BLaER1 treated with 17β-estradiol and CSF1 and Interleukin-3, amounts not matched to agents 10 nM and 100 nM (cell line): ENCODE measurements around the gene SALL3.

Experiments used
- H3K27ac ChIP-seq, 11 experiments: shearing (Covaris generic); formaldehyde crosslinking; 2 replicates each; pipeline ENCODE4 v1.8.1; 2022
- H3K27me3 ChIP-seq, 11 experiments: shearing (Covaris generic); formaldehyde crosslinking; 2 replicates each; pipeline ENCODE4 v1.8.1; 2022
- H3K36me3 ChIP-seq, 11 experiments: shearing (Covaris generic); formaldehyde crosslinking; 2 replicates each; pipeline ENCODE4 v1.8.1; 2022
- H3K4me1 ChIP-seq, 10 experiments: shearing (Covaris generic); formaldehyde crosslinking; 2 replicates each; pipeline ENCODE4 v1.8.1; 2022
- H3K4me2 ChIP-seq, 11 experiments: shearing (Covaris generic); formaldehyde crosslinking; 2 replicates each; pipeline ENCODE4 v1.8.1; 2022
- H3K4me3 ChIP-seq, 10 experiments: shearing (Covaris generic); formaldehyde crosslinking; 2 replicates each; pipeline ENCODE4 v1.8.1; 2022
- H3K9ac ChIP-seq, 11 experiments: shearing (Covaris generic); formaldehyde crosslinking; 2 replicates each; pipeline ENCODE4 v1.8.1; 2022
- H3K9me3 ChIP-seq, 11 experiments: shearing (Covaris generic); formaldehyde crosslinking; replicated peaks in 1 of 11; 2 replicates each; pipeline ENCODE4 v1.8.1; 2022
- H4K20me1 ChIP-seq, 11 experiments: shearing (Covaris generic); formaldehyde crosslinking; 2 replicates each; pipeline ENCODE4 v1.8.1; 2022
- Cebpa-rat ChIP-seq, 11 experiments: shearing (Covaris generic); IDR thresholded peaks; 2 replicates each; pipeline ENCODE4 v1.8.1; 2022

Gene SALL3

GRCh38 chr18:78975699-78976335 is 3.8 kb upstream of the SALL3 start:
- Histone ChIP-seq H3K9ac (no peak overlapping the region), H3K4me1 (no peaks in the 10 kb centered on the region), H3K4me2 (no peak overlapping the region), H4K20me1 (no peaks in the 10 kb centered on the region; a peak in 1 of 22 replicates), H3K4me3 (no peak overlapping the region), H3K27ac (no peak overlapping the region), H3K36me3 (no peaks in the 10 kb centered on the region), H3K27me3 (peaks cover 59 to 68% (median 64%) of the 10 kb centered on the region in 11 experiments), H3K9me3 (peaks cover 52 to 84% (median 72%) of the 10 kb centered on the region in 11 experiments)
- no peak for TF ChIP-seq Cebpa-rat (IDR thresholded peaks at IDR 0.05)

DNA sequence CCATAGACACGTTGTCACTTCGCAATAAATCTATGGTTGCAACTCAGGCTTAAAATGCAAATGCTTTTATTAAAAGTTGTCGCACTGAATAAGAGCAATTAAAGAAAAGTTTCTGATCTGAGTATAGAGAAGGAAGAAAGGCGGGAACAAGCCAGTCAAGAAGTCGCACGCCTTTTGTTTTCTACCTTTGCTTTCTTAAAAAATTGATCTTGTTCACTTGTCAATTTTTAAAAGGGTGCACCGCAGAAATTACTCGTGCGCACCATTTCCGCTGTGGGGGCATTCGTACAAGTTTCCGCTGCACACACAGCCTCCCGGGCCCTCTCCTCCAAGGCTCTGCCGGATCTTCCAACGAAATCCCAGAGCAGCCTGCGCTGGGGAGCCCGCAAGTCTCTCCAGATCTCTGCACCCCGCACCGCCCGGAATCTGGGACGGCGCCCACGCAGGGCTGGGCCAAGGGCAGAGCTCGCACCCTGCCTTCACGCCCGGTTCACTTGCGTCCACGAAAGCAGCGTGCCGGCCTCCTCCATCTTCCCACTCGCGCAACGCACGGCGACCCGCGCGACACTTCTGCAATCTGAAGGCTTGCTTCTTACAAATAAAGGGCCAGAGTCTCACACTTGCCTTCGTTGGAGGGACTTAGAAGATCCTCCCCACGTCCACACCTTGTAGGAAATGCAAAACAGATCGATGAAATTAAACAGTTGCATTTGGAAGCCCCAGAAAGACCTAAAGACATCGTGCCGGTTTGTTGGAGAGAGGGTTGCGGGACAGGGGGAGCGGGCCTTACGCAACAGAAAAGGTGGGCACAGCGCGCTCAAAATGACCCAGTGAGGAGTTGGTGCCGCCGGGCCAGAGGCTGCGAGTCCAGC is 2.6 kb upstream of the SALL3 start:
- no peaks in the 10 kb centered on the region for H3K36me3 ChIP-seq
- peak overlapping the region in 2 of 10 experiments; percentile 3 to 14; a peak in 1 of 20 replicates for H3K4me3 ChIP-seq
- H4K20me1 ChIP-seq = no peaks in the 10 kb centered on the region; a peak in 1 of 22 replicates
- H3K4me2 ChIP-seq = no peak overlapping the region
- H3K9ac ChIP-seq = no peak overlapping the region
- peaks cover 60 to 92% (median 82%) of the 10 kb centered on the region in 11 experiments for H3K9me3 ChIP-seq
- no peak overlapping the region for H3K27ac ChIP-seq
- no peaks in the 10 kb centered on the region for H3K4me1 ChIP-seq
- no peak for TF ChIP-seq Cebpa-rat (IDR thresholded peaks at IDR 0.05)
- peaks cover 71 to 80% (median 76%) of the 10 kb centered on the region in 11 experiments for H3K27me3 ChIP-seq

DNA sequence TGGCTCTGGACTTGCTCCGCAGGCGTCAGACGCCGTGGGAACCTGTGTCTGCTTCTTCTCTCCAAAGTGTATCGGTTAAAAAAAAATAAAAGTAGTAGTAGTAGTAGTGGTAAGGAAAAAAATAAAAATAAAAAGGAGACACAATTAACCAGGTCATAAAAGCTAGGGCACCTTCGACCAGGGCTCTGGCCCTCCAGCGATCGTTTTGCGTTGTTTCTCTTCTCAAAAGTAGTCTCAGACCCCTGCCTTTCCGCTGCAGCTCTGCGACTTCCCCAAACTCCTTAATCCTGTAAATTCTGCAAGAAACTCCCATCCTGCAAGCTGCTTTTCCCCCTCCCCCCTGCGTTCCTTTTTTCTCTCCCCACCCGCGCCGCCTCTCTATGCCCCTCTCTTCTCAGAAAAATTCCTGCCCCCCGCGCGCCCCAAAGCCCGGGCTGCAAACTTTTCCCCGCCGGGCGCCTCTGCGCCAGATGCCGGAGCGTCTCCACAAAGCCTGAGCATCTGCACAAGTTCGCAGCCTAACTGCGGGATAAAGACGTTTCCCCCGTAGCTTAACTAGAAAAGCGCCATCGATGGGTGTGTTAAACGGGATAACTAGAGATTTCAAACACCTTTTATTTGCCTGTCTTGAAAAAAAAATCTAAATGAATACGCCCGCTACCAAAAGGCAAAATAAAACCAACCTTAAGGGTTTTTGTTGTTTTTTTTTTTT is 1.8 kb upstream of the SALL3 start:
- Histone ChIP-seq H3K27ac (no peak overlapping the region), H4K20me1 (no peaks in the 10 kb centered on the region; a peak in 1 of 22 replicates), H3K9ac (no peak overlapping the region), H3K4me2 (no peak overlapping the region), H3K4me1 (no peaks in the 10 kb centered on the region), H3K4me3 (peak overlapping the region in 2 of 10 experiments; percentile 3 to 14; a peak in 1 of 20 replicates), H3K27me3 (peaks cover 79 to 88% (median 84%) of the 10 kb centered on the region in 11 experiments), H3K9me3 (peaks cover 60 to 84% (median 76%) of the 10 kb centered on the region in 11 experiments), H3K36me3 (no peaks in the 10 kb centered on the region)
- TF ChIP-seq Cebpa-rat (IDR thresholded peaks at IDR 0.05) = no peak

- no peak overlapping the region for H3K27ac ChIP-seq
- no peak overlapping the region for H3K4me2 ChIP-seq
- H3K4me1 ChIP-seq = no peaks in the 10 kb centered on the region
- no peak for TF ChIP-seq Cebpa-rat (IDR thresholded peaks at IDR 0.05)
- no peaks in the 10 kb centered on the region; a peak in 1 of 22 replicates for H4K20me1 ChIP-seq
- H3K9me3 ChIP-seq = peaks cover 52 to 77% (median 69%) of the 10 kb centered on the region in 11 experiments
- H3K27me3 ChIP-seq = peaks cover 82 to 89% (median 88%) of the 10 kb centered on the region in 11 experiments
- no peaks in the 10 kb centered on the region for H3K36me3 ChIP-seq
- peak overlapping the region in 2 of 10 experiments; percentile 11 to 22; a peak in 2 of 20 replicates for H3K4me3 ChIP-seq
- no peak overlapping the region for H3K9ac ChIP-seq
Observed at GRCh38 chr18:78978349-78979055, 1.1 kb upstream of the SALL3 start.

GRCh38 chr18:78979056-78979729 is 425 bp upstream of the SALL3 start:
- peak overlapping the region in 2 of 10 experiments; percentile 11 to 22; a peak in 1 of 20 replicates for H3K4me3 ChIP-seq
- H3K9ac ChIP-seq = no peak overlapping the region
- H4K20me1 ChIP-seq = no peaks in the 10 kb centered on the region; a peak in 1 of 22 replicates
- H3K27me3 ChIP-seq = peaks cover 76 to 88% (median 86%) of the 10 kb centered on the region in 11 experiments
- no peak overlapping the region for H3K4me2 ChIP-seq
- H3K4me1 ChIP-seq = no peaks in the 10 kb centered on the region
- no peak overlapping the region for H3K27ac ChIP-seq
- TF ChIP-seq Cebpa-rat (IDR thresholded peaks at IDR 0.05) = no peak
- peaks cover 46 to 70% (median 62%) of the 10 kb centered on the region in 11 experiments for H3K9me3 ChIP-seq
- H3K36me3 ChIP-seq = no peaks in the 10 kb centered on the region

GRCh38 chr18:78980279-78980771 is 707 bp downstream of the SALL3 start:
- Histone ChIP-seq H3K4me1 (no peaks in the 10 kb centered on the region), H3K27ac (no peak overlapping the region), H3K27me3 (peaks cover 65 to 77% (median 75%) of the 10 kb centered on the region in 11 experiments), H3K9me3 (peaks cover 40 to 59% (median 50%) of the 10 kb centered on the region in 11 experiments), H3K36me3 (no peaks in the 10 kb centered on the region), H3K9ac (no peak overlapping the region), H3K4me2 (no peak overlapping the region), H3K4me3 (no peak overlapping the region), H4K20me1 (no peaks in the 10 kb centered on the region; a peak in 1 of 22 replicates)
- TF ChIP-seq Cebpa-rat (IDR thresholded peaks at IDR 0.05) = no peak

DNA sequence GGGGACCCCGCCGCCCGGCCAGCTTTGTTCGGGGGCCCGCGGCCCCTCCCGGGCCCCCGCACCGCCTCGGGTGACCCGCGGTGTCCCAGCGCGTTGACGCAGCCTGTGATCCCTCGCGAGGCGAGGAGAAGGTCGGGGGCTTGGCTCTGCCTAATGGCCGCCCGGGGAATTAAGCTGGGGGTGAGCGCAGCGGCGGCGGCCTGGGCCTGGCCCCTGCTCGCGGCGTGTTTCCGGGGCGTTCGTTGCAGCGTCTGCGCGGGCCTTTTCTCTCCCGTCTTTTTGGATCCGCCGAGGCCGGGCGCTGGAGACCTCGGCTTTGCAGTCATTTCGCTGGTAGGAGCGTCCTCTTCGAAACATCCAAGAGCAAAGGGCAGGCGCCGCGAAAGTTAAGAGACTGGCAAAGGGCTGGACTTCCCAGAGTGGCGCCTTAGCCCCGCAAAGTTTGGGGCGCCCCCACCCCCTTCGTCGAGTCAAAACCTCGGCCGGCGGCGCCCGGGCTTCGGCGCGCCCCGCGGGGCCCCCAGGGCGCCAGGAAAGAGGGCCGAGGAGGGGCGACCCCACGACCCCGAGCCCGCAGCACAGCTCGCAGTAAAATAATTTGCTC is 1.3 kb downstream of the SALL3 start:
- no peak for TF ChIP-seq Cebpa-rat (IDR thresholded peaks at IDR 0.05)
- no peak overlapping the region for H3K9ac ChIP-seq
- no peaks in the 10 kb centered on the region for H3K36me3 ChIP-seq
- H3K4me2 ChIP-seq = no peak overlapping the region
- no peaks in the 10 kb centered on the region for H3K4me1 ChIP-seq
- no peak overlapping the region for H3K27ac ChIP-seq
- no peaks in the 10 kb centered on the region; a peak in 1 of 22 replicates for H4K20me1 ChIP-seq
- peaks cover 40 to 53% (median 46%) of the 10 kb centered on the region in 11 experiments for H3K9me3 ChIP-seq
- peaks cover 60 to 71% (median 69%) of the 10 kb centered on the region in 11 experiments for H3K27me3 ChIP-seq
- 0 out of 20 replicates have a peak overlapping the region, but pooled peaks of 1 of the 10 experiments have one; percentile 7 for H3K4me3 ChIP-seq
